K562 (cell line): ENCODE results near the gene SIGLEC7.

Experiments used
- KDM4B ChIP-seq, 2 experiments: fragments of 450-650 bp in 1 of 2; sonication (generic) in 1 of 2; IDR thresholded peaks; 2 replicates each; pipeline ENCODE4 v1.6.1; 2016 to 2017; ENCODE audit warnings: borderline replicate concordance in 2 of 2, antibody characterized with exemption in 1 of 2, low read depth in 1 of 2, mild to moderate bottlenecking in 1 of 2
- RBM14 ChIP-seq: fragments of 200-400 bp; formaldehyde crosslinking; IDR thresholded peaks from 2 replicates; pipeline ENCODE4 v1.6.1; 2018; ENCODE audit warnings: low read depth, mild to moderate bottlenecking, low read length, moderate library complexity, borderline replicate concordance; ENCODE audit not compliant: insufficient read depth
- SIRT6 ChIP-seq: IDR thresholded peaks from one replicate; pipeline ENCODE4 v1.6.1; 2012; ENCODE audit warnings: low read depth, mild to moderate bottlenecking, control low read depth, inconsistent platforms, low read length, moderate library complexity
- TFAP4 ChIP-seq: sonication (generic); formaldehyde crosslinking; IDR thresholded peaks from 2 replicates; pipeline ENCODE4 v1.8.0; 2022; ENCODE audit warnings: missing genetic modification reagents, mild to moderate bottlenecking, moderate library complexity, borderline replicate concordance
- YY1 ChIP-seq, 3 experiments: IDR thresholded peaks; 2 replicates each; pipeline ENCODE4 v1.6.1; 2011; ENCODE audit warnings: low read length in 2 of 3, mild to moderate bottlenecking in 2 of 3, moderate library complexity in 2 of 3, borderline replicate concordance in 1 of 3, control low read depth in 1 of 3, low read depth in 1 of 3; ENCODE audit not compliant: insufficient read depth in 3 of 3, insufficient replicate concordance in 2 of 3, control insufficient read depth in 1 of 3, insufficient read length in 1 of 3; ENCODE audit errors: extremely low read depth in 1 of 3
- ZZZ3 ChIP-seq: fragments of 450-650 bp; IDR thresholded peaks from 2 replicates; pipeline ENCODE4 v1.6.1; 2016; ENCODE audit warnings: antibody characterized with exemption, mild to moderate bottlenecking, moderate library complexity

DNA sequence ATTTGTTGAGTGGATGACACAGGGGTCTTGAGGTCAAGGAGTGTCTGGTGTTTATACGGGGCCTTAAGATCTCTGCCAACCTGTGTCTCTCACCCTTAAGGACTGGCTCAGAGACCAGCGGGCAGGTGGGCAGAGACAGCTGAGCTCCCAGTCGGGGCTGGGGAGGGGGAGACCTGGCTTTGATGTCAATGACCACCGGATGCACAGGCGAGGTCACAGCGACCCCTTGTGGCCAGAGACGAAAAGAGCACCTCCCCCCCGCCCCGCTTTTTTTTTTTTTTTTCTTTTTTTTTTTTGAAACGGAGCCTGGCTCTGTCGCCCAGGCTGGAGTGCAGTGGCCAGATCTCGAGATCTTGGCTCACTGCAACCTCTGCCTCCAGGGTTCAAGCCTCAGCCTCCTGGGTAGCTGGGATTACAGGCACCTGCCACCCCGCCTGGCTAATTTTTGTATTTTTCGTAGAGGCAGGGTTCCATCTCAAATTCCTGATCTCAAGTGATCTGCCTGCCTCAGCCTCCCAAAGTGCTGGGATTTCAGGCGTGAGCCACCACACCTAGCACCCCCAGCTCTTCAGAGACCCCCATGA, 47.3 kb upstream of the SIGLEC7 start:
- TF ChIP-seq YY1 (IDR thresholded peaks at IDR 0.05; ENCODE audit: borderline replicate concordance in 1 of 3, control insufficient read depth in 1 of 3, extremely low read depth in 1 of 3, insufficient read depth in 3 of 3, insufficient read length in 1 of 3, insufficient replicate concordance in 2 of 3, low read depth in 1 of 3, low read length in 2 of 3): no peak
- no peak for TF ChIP-seq KDM4B (IDR thresholded peaks at IDR 0.05; ENCODE audit: borderline replicate concordance in 2 of 2, low read depth in 1 of 2)
- no peak for TF ChIP-seq ZZZ3
- no peak for TF ChIP-seq TFAP4 (CRISPR knock-in tag)
- no peak for TF ChIP-seq RBM14
- TF ChIP-seq SIRT6: no peak
